SK-N-SH (cell line): Measurements from ENCODE around the gene RAB3GAP2. TPM values are rescaled to one million over a fixed set of nuclear protein-coding genes. Genes with fewer than 3 reads are reported as not detected.

Experiments used
- CTCF ChIA-PET: fragments of 300-600, 350-600 bp; formaldehyde crosslinking; extraction: SDS; loops from one replicate; lab custom pipeline; 2021; lab: Yijun Ruan, JAX
- POLR2A ChIA-PET: fragments of 350-600 bp; sonication (Branson Sonifier 250); formaldehyde crosslinking; extraction: SDS; loops from one replicate; lab custom pipeline; 2020; ENCODE audit warnings: antibody characterized with exemption, inconsistent platforms; lab: Yijun Ruan, JAX
- DNase-seq: peaks from one replicate; pipeline ENCODE4 v3.0.0; 2012
- H2AFZ ChIP-seq: fragments of 200-600 bp; sonication (generic); 2 replicates; pipeline ENCODE4 v1.8.1; 2016; ENCODE audit warnings: antibody characterized with exemption, mild to moderate bottlenecking, low read depth
- H3F3A ChIP-seq: fragments of 200-600 bp; sonication (generic); replicated peaks from 2 replicates; pipeline ENCODE3; 2016; ENCODE audit warnings: antibody characterized with exemption, mild to moderate bottlenecking; ENCODE audit not compliant: insufficient read depth
- H3K27ac ChIP-seq, 2 experiments: fragments of 200-500 bp in 1 of 2; fragments of 200-600 bp in 1 of 2; sonication (Bioruptor generic) in 1 of 2; sonication (generic), shearing (Covaris generic) in 1 of 2; 2 replicates each; pipeline versions ENCODE4 v1.5.1 to v1.6.1; 2014 to 2016; ENCODE audit warnings: low read depth in 2 of 2, inconsistent platforms in 1 of 2, low read length in 1 of 2, mild to moderate bottlenecking in 1 of 2, mixed read lengths in 1 of 2
- H3K27me3 ChIP-seq: fragments of 200-600 bp; sonication (generic), shearing (Covaris generic); 2 replicates; pipeline ENCODE4 v1.6.1; 2016; ENCODE audit warnings: mixed run types; ENCODE audit not compliant: insufficient read depth
- H3K36me3 ChIP-seq, 2 experiments: fragments of 200-500 bp in 1 of 2; fragments of 200-600 bp in 1 of 2; sonication (Bioruptor generic) in 1 of 2; sonication (generic) in 1 of 2; replicated peaks in 1 of 2; 2 replicates each; pipeline versions ENCODE3 to v1.5.1; 2014 to 2016; ENCODE audit warnings: low read length in 1 of 2, mild to moderate bottlenecking in 1 of 2; ENCODE audit not compliant: insufficient read depth in 2 of 2, control insufficient read depth in 1 of 2
- H3K4me1 ChIP-seq, 2 experiments: fragments of 200-500 bp in 1 of 2; fragments of 200-600 bp in 1 of 2; sonication (Bioruptor generic) in 1 of 2; sonication (generic), shearing (Covaris generic) in 1 of 2; 2 replicates each; pipeline versions ENCODE4 v1.5.1 to v1.6.1; 2014 to 2016; ENCODE audit warnings: low read depth in 1 of 2, low read length in 1 of 2, mixed run types in 1 of 2; ENCODE audit not compliant: insufficient read depth in 2 of 2, control insufficient read depth in 1 of 2
- H3K4me2 ChIP-seq: fragments of 200-600 bp; sonication (generic), shearing (Covaris generic); 2 replicates; pipeline ENCODE4 v1.6.1; 2017; ENCODE audit warnings: mixed run types
- H3K4me3 ChIP-seq, 2 experiments: fragments of 200-500 bp in 1 of 2; fragments of 200-600 bp in 1 of 2; sonication (Bioruptor generic) in 1 of 2; sonication (generic), shearing (Covaris generic) in 1 of 2; 2 replicates each; pipeline versions ENCODE4 v1.5.1 to v1.8.1; 2014 to 2016; ENCODE audit warnings: low read depth in 2 of 2, inconsistent platforms in 1 of 2, low read length in 1 of 2, mild to moderate bottlenecking in 1 of 2, mixed read lengths in 1 of 2, moderate library complexity in 1 of 2
- H3K79me2 ChIP-seq: fragments of 200-600 bp; sonication (generic); 2 replicates; pipeline ENCODE4 v1.8.1; 2017; ENCODE audit warnings: mild to moderate bottlenecking; ENCODE audit not compliant: insufficient read depth
- H3K9ac ChIP-seq: fragments of 200-600 bp; sonication (generic); 2 replicates; pipeline ENCODE4 v1.6.1; 2017; ENCODE audit warnings: mixed run types
- H3K9me2 ChIP-seq: fragments of 200-600 bp; sonication (generic); 2 replicates; pipeline ENCODE4 v1.6.1; 2017; ENCODE audit warnings: mixed run types
- H3K9me3 ChIP-seq: fragments of 200-600 bp; sonication (generic); 2 replicates; pipeline ENCODE4 v1.6.1; 2017; ENCODE audit warnings: mixed run types, mild to moderate bottlenecking, moderate library complexity
- H4K20me1 ChIP-seq: fragments of 200-600 bp; sonication (generic); 2 replicates; pipeline ENCODE4 v1.6.1; 2017; ENCODE audit warnings: mild to moderate bottlenecking, mixed run types; ENCODE audit not compliant: insufficient read depth
- EZH2phosphoT487 ChIP-seq: fragments of 200-600 bp; sonication (generic); IDR thresholded peaks from 2 replicates; pipeline ENCODE4 v1.6.1; 2017; ENCODE audit warnings: low read depth, mixed run types, mild to moderate bottlenecking, antibody characterized with exemption, moderate library complexity, borderline replicate concordance
- GABPA ChIP-seq: IDR thresholded peaks from 2 replicates; pipeline ENCODE4 v1.4.0; 2012; ENCODE audit warnings: low read depth, mild to moderate bottlenecking
- MXI1 ChIP-seq: IDR thresholded peaks from 2 replicates; pipeline ENCODE4 v1.6.1; 2012; ENCODE audit warnings: mild to moderate bottlenecking, low read depth, low read length, improper control_type of control experiment
- NFIC ChIP-seq: IDR thresholded peaks from 2 replicates; pipeline ENCODE4 v1.4.0; 2012; ENCODE audit warnings: borderline replicate concordance
- NRF1 ChIP-seq: IDR thresholded peaks from 2 replicates; pipeline ENCODE4 v1.6.1; 2012; ENCODE audit warnings: low read depth, mild to moderate bottlenecking, low read length
- POLR2AphosphoS5 ChIP-seq: IDR thresholded peaks from 2 replicates; pipeline ENCODE4 v1.6.1; 2012; ENCODE audit warnings: low read depth, low read length
- RCOR1 ChIP-seq: fragments of 150-350 bp; IDR thresholded peaks from 2 replicates; pipeline ENCODE4 v1.6.1; 2017; ENCODE audit warnings: antibody characterized with exemption, low read length
- SIN3A ChIP-seq: IDR thresholded peaks from 2 replicates; pipeline ENCODE4 v1.6.1; 2012; ENCODE audit warnings: low read depth, mild to moderate bottlenecking, low read length, moderate library complexity, borderline replicate concordance
- TAF1 ChIP-seq: IDR thresholded peaks from 2 replicates; pipeline ENCODE4 v1.6.1; 2012; ENCODE audit warnings: low read depth, mild to moderate bottlenecking, low read length, moderate library complexity, borderline replicate concordance
- TCF12 ChIP-seq: IDR thresholded peaks from 2 replicates; pipeline ENCODE4 v1.4.0; 2012
- WGBS: methylation state at CpG from one replicate; pipeline ENCODE4 v1.1.6; 2017; ENCODE audit warnings: low lambda C conversion rate; 5-methylcytosine and 5-hydroxymethylcytosine counted together
- polyA plus RNA-seq, 3 experiments: library from polyadenylated mRNA; depleted of rRNA; stranded (reverse); fragments of >200 nt; gene quantifications; 2 replicates each; pipeline ENCODE4 v1.2.3, GENCODE V29; 2012
- TF ChIP-seq, protein P1 (sequence below): fragments of 150-350 bp; IDR thresholded peaks from 2 replicates; pipeline ENCODE4 v1.6.1; 2016; ENCODE audit warnings: mild to moderate bottlenecking, low read depth, low read length
- TF ChIP-seq, protein P2 (sequence below): IDR thresholded peaks from 2 replicates; pipeline ENCODE4 v1.4.0; 2012; ENCODE audit warnings: low read depth
- TF ChIP-seq, protein P3 (sequence below): IDR thresholded peaks from 2 replicates; pipeline ENCODE4 v1.4.0; 2012; ENCODE audit warnings: low read depth, borderline replicate concordance
- TF ChIP-seq, protein P4 (sequence below): IDR thresholded peaks from 2 replicates; pipeline ENCODE4 v1.4.0; 2012; ENCODE audit warnings: low read depth, borderline replicate concordance
- TF ChIP-seq, protein P5 (sequence below): fragments of 150-350 bp; IDR thresholded peaks from 2 replicates; pipeline ENCODE4 v1.6.1; 2017; ENCODE audit warnings: antibody characterized with exemption, low read length, low read depth, borderline replicate concordance

RAB3GAP2 gene, protein sequence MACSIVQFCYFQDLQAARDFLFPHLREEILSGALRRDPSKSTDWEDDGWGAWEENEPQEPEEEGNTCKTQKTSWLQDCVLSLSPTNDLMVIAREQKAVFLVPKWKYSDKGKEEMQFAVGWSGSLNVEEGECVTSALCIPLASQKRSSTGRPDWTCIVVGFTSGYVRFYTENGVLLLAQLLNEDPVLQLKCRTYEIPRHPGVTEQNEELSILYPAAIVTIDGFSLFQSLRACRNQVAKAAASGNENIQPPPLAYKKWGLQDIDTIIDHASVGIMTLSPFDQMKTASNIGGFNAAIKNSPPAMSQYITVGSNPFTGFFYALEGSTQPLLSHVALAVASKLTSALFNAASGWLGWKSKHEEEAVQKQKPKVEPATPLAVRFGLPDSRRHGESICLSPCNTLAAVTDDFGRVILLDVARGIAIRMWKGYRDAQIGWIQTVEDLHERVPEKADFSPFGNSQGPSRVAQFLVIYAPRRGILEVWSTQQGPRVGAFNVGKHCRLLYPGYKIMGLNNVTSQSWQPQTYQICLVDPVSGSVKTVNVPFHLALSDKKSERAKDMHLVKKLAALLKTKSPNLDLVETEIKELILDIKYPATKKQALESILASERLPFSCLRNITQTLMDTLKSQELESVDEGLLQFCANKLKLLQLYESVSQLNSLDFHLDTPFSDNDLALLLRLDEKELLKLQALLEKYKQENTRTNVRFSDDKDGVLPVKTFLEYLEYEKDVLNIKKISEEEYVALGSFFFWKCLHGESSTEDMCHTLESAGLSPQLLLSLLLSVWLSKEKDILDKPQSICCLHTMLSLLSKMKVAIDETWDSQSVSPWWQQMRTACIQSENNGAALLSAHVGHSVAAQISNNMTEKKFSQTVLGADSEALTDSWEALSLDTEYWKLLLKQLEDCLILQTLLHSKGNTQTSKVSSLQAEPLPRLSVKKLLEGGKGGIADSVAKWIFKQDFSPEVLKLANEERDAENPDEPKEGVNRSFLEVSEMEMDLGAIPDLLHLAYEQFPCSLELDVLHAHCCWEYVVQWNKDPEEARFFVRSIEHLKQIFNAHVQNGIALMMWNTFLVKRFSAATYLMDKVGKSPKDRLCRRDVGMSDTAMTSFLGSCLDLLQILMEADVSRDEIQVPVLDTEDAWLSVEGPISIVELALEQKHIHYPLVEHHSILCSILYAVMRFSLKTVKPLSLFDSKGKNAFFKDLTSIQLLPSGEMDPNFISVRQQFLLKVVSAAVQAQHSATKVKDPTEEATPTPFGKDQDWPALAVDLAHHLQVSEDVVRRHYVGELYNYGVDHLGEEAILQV (N-terminal part only)
- 9.3 and 11.7 TPM in 2 replicates for polyA plus RNA-seq (2012; rRNA removed)
- polyA plus RNA-seq (2012; cell fraction: cytosol; rRNA removed), result 9.2 and 11.2 TPM in 2 replicates
- polyA plus RNA-seq (2012; cell fraction: nucleus; rRNA removed), result 23.9 and 32.4 TPM in 2 replicates

DNA sequence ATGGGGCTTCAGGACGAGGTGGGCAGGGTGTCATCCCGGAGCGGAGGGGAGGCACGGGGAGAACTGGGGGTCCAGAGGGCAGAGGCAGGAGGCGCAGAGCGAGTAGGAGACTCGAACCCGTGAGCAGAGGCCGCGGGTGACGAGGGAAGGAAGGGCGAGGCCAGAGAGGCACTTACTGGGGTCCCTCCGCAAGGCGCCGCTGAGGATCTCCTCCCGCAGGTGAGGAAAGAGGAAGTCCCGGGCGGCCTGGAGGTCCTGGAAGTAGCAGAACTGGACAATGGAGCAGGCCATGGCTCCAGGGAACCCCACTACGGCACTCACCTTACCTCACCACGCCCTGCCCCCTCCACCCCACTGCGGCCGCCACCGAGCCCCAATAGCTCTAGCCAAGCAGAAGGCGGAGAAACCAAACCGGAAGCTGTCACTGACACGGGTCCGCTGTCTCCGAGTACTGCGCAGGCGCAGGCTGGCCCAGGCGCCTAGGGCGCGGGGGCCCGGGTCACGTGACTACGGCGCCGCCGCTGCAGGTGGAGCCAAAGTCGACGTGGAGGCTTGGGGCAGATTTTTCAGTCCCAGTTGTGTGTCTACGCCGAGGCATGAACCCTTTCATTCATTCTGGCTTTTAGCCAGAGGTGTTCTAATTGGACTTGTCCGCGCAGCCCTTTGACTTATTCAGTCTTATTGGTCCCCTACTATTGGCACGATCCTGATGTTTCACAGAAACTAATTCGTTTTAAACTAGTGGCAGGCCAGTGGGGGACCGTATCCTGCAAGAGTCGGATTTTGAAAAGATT, at the start of gene RAB3GAP2:
TSS of gene RAB3GAP2 (minus strand) at position 407 of the 794 bp plus-strand sequence. CDS start at position 291, 116 bp downstream.
- H3K79me2 ChIP-seq, result peaks cover 48% of the 10 kb centered on the region
- H2AFZ ChIP-seq, result peak within 1 kb of the TSS; percentile 94
- peaks cover 11% of the 10 kb centered on the region in 2 experiments; a peak in 3 of 4 replicates for H3K4me1 ChIP-seq
- 1% methylated on average over 33 of the region's 49 CpGs for WGBS
- peak within 1 kb of the TSS; percentile 79 for H3K4me2 ChIP-seq
- peak; percentile 97 for DNase-seq
- H3K9me3 ChIP-seq, result no peaks in the 10 kb centered on the region
- peak within 1 kb of the TSS; percentile 90 for H3K9ac ChIP-seq
- H3F3A ChIP-seq, result peaks cover 4% of the 10 kb centered on the region
- H4K20me1 ChIP-seq, result peaks cover 6% of the 10 kb centered on the region; the same call in 1 of the 2 replicates
- peak within 1 kb of the TSS; percentile 61 to 92 for H3K4me3 ChIP-seq
- peak within 1 kb of the TSS; percentile 82 to 96 for H3K27ac ChIP-seq
- H3K9me2 ChIP-seq, result no peaks in the 10 kb centered on the region
- TF ChIP-seq NFIC, result peak; percentile 59
- TF ChIP-seq, protein P1, sequence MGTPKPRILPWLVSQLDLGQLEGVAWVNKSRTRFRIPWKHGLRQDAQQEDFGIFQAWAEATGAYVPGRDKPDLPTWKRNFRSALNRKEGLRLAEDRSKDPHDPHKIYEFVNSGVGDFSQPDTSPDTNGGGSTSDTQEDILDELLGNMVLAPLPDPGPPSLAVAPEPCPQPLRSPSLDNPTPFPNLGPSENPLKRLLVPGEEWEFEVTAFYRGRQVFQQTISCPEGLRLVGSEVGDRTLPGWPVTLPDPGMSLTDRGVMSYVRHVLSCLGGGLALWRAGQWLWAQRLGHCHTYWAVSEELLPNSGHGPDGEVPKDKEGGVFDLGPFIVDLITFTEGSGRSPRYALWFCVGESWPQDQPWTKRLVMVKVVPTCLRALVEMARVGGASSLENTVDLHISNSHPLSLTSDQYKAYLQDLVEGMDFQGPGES, result no peak
- TF ChIP-seq, protein P2, sequence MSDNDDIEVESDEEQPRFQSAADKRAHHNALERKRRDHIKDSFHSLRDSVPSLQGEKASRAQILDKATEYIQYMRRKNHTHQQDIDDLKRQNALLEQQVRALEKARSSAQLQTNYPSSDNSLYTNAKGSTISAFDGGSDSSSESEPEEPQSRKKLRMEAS, result peak; percentile 94
- TF ChIP-seq TCF12, result no peak
- no peak for TF ChIP-seq EZH2phosphoT487
- TF ChIP-seq RCOR1, result 0 out of 2 replicates have a peak, but pooled peaks have one; percentile 4
- TF ChIP-seq, protein P3, sequence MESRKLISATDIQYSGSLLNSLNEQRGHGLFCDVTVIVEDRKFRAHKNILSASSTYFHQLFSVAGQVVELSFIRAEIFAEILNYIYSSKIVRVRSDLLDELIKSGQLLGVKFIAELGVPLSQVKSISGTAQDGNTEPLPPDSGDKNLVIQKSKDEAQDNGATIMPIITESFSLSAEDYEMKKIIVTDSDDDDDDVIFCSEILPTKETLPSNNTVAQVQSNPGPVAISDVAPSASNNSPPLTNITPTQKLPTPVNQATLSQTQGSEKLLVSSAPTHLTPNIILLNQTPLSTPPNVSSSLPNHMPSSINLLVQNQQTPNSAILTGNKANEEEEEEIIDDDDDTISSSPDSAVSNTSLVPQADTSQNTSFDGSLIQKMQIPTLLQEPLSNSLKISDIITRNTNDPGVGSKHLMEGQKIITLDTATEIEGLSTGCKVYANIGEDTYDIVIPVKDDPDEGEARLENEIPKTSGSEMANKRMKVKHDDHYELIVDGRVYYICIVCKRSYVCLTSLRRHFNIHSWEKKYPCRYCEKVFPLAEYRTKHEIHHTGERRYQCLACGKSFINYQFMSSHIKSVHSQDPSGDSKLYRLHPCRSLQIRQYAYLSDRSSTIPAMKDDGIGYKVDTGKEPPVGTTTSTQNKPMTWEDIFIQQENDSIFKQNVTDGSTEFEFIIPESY, result no peak
- peak; percentile 90 for TF ChIP-seq POLR2AphosphoS5
- peak; percentile 86 for TF ChIP-seq MXI1
- TF ChIP-seq GABPA, result peak; percentile 70
- TF ChIP-seq TAF1, result peak; percentile 79
- TF ChIP-seq, protein P4, sequence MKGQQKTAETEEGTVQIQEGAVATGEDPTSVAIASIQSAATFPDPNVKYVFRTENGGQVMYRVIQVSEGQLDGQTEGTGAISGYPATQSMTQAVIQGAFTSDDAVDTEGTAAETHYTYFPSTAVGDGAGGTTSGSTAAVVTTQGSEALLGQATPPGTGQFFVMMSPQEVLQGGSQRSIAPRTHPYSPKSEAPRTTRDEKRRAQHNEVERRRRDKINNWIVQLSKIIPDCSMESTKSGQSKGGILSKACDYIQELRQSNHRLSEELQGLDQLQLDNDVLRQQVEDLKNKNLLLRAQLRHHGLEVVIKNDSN, result peak; percentile 98
- TF ChIP-seq, protein P5, sequence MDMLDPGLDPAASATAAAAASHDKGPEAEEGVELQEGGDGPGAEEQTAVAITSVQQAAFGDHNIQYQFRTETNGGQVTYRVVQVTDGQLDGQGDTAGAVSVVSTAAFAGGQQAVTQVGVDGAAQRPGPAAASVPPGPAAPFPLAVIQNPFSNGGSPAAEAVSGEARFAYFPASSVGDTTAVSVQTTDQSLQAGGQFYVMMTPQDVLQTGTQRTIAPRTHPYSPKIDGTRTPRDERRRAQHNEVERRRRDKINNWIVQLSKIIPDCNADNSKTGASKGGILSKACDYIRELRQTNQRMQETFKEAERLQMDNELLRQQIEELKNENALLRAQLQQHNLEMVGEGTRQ, result peak; percentile 87
- no peak for TF ChIP-seq SIN3A
- peak; percentile 84 for TF ChIP-seq NRF1
- peaks cover 15 to 17% of the 10 kb centered on the region in 2 experiments for H3K36me3 ChIP-seq
- ChIA-PET POLR2A (interaction anchor here (0.9 to 1.0 kb wide), 3 partner anchors 11 to 53 kb away, joined by 3 to 4 read pairs (median 3); no protein-coding TSS in a partner anchor), CTCF (interaction anchor here (1.0 to 1.6 kb wide), 2 partner anchors 14 to 47 kb away, joined by 4 to 5 read pairs; no protein-coding TSS in a partner anchor)
- no peaks in the 10 kb centered on the region for H3K27me3 ChIP-seq
